Measurements from ENCODE around the gene CD151.

DNA sequence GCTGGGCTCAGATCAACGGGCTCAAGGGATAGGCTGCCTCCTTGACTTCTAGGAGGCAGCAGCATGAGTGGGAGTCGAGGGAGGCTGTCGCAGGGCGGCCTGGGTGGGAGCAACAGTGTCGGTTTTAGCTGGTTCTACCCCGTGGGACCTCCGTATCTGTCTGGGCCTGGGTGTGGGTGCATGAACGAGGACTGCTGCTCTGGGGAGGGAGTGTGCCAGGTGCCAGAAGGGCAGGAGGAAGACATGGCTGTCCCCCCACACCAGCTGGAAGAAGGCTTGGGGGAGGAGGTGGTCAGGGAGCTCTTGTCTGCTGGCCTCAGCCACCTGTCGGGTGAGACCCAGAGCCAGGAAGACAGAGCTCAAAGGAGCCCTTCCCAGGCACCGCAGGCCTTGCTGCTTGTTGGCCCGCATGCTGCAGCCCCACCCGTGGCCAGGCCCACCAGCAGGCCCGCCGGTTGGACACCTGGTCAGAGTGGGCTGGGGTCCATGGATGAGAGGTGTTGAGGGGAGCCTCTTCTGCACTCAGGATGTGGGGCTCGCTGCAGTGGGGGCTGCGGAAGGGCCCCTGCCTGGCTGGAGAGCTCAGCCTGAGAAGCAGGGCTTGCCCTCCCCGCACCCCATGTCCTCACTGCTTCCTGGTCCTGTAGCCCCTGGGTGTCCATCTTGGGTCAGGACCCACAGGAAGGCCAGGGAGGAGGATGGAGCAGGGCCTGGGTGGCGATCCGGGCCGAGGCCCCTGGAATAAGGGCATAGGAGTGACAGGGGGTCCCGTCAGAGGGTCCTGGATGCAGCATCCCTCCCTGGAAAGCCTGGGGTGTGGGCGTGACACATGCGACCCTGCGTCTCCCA is 46.3 kb upstream of the CD151 start:
- TF ChIP-seq JUNB (IDR thresholded peaks at IDR 0.05; ENCODE audit: unreplicated experiment) = no peak
- no peak for TF ChIP-seq EZH2 (IDR thresholded peaks at IDR 0.05; ENCODE audit: low read depth, unreplicated experiment)
- TF ChIP-seq, protein P1, sequence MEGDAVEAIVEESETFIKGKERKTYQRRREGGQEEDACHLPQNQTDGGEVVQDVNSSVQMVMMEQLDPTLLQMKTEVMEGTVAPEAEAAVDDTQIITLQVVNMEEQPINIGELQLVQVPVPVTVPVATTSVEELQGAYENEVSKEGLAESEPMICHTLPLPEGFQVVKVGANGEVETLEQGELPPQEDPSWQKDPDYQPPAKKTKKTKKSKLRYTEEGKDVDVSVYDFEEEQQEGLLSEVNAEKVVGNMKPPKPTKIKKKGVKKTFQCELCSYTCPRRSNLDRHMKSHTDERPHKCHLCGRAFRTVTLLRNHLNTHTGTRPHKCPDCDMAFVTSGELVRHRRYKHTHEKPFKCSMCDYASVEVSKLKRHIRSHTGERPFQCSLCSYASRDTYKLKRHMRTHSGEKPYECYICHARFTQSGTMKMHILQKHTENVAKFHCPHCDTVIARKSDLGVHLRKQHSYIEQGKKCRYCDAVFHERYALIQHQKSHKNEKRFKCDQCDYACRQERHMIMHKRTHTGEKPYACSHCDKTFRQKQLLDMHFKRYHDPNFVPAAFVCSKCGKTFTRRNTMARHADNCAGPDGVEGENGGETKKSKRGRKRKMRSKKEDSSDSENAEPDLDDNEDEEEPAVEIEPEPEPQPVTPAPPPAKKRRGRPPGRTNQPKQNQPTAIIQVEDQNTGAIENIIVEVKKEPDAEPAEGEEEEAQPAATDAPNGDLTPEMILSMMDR (conservative IDR thresholded peaks at IDR 0.05; ENCODE audit: low read depth in 2 of 2) = no peak
- TF ChIP-seq ZNF331 (CRISPR knock-in tag; IDR thresholded peaks at IDR 0.05; ENCODE audit: low read depth) = no peak
- no peak for TF ChIP-seq EZH2phosphoT487 (IDR thresholded peaks at IDR 0.05; ENCODE audit: unreplicated experiment)
- no peak for TF ChIP-seq CREB1 (CRISPR knock-in tag; IDR thresholded peaks at IDR 0.05; ENCODE audit: low read depth)
